Measurements from ENCODE around the gene OR3A1.

DNA sequence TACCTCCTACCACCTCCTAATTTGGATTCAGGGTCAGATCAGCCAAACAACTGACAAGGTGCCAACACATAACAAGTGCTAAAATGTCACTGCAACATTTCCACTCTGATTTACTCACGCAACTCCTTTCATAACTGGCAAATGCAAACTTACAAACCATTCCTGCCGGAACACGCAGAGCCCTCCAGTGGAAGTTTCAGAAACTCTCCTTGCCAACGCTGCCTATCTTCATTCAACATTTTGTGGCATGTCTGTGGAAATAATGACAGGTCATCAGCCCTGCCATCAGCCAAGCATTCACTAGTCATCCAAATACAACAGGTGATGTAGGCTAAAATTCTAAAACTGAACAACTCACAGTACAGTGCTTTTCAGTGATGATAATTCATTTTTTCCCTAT is 37.7 kb upstream of the OR3A1 start:
- TF ChIP-seq EZH2 (IDR thresholded peaks at IDR 0.05; ENCODE audit: borderline replicate concordance, control insufficient read depth, low read depth, low read length) (no peak), CEBPB (IDR thresholded peaks at IDR 0.05; ENCODE audit: borderline replicate concordance in 1 of 2, low read depth in 2 of 2, low read length in 2 of 2) (no peak), POLR2A (IDR thresholded peaks at IDR 0.05; ENCODE audit: low read depth, low read length) (no peak), KDM1A (IDR thresholded peaks at IDR 0.05; ENCODE audit: borderline replicate concordance) (no peak), PKNOX1 (IDR thresholded peaks at IDR 0.05) (no peak), CTCF (IDR thresholded peaks at IDR 0.05 in 2 of 3, conservative IDR thresholded peaks at IDR 0.05 in 1 of 3; ENCODE audit: control insufficient read depth in 2 of 3, extremely low read depth in 1 of 3, insufficient read depth in 1 of 3, low read depth in 3 of 3, low read length in 3 of 3) (no peak), POLR2AphosphoS5 (IDR thresholded peaks at IDR 0.05; ENCODE audit: low read length) (no peak), RCOR1 (conservative IDR thresholded peaks at IDR 0.05; ENCODE audit: low read depth, low read length) (no peak), HDAC2 (IDR thresholded peaks at IDR 0.05) (no peak)
